HG03565 (cell line): ENCODE results near the gene EED.

Source experiments
- ATAC-seq: cut with Tn5 transposase; IDR thresholded peaks from one replicate; pipeline ENCODE4 v1.9.1; 2021; ENCODE audit warnings: mild to moderate bottlenecking, moderate library complexity; ENCODE audit not compliant: unreplicated experiment

The EED gene, protein sequence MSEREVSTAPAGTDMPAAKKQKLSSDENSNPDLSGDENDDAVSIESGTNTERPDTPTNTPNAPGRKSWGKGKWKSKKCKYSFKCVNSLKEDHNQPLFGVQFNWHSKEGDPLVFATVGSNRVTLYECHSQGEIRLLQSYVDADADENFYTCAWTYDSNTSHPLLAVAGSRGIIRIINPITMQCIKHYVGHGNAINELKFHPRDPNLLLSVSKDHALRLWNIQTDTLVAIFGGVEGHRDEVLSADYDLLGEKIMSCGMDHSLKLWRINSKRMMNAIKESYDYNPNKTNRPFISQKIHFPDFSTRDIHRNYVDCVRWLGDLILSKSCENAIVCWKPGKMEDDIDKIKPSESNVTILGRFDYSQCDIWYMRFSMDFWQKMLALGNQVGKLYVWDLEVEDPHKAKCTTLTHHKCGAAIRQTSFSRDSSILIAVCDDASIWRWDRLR

DNA sequence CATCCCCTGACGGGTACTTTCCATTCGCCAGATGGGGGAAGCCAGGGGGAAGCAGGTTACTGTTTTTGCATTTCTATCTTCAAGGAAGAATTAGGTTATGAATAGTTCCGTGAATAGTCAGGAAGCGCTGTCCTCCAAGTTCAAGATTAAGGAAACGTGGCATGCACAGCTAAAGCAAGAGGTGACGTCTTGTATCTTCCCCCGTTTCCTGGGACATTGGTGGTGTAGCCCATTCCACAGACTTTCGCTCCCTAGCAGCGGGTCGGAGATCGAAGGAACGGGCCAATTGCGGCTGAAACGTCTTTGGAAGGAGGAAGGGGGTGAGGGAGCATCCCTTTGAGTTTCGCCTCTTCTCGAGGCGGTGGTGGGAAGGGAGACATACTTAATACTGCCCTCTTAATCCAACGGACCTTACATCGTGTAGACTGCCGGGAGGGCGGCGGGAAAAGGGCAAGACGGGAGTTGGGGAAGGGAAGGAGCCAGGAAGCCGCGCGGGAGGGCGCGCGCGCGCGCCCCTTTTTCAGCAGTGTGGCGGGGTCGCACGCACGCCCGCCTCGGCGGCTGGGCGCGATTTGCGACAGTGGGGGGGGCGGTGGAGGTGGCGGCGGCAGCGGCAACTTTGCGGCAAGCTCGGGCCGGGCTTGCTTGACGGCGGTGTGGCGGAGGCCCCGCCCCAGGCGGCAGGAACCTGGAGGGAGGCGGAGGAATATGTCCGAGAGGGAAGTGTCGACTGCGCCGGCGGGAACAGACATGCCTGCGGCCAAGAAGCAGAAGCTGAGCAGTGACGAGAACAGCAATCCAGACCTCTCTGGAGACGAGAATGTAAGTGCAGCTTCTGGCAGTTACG, at the start of gene EED:
EED (plus strand) TSS at position 232 of the 847 bp plus-strand sequence; CDS start at position 709, 477 bp downstream.
- ATAC-seq, result peak; percentile 58

DNA sequence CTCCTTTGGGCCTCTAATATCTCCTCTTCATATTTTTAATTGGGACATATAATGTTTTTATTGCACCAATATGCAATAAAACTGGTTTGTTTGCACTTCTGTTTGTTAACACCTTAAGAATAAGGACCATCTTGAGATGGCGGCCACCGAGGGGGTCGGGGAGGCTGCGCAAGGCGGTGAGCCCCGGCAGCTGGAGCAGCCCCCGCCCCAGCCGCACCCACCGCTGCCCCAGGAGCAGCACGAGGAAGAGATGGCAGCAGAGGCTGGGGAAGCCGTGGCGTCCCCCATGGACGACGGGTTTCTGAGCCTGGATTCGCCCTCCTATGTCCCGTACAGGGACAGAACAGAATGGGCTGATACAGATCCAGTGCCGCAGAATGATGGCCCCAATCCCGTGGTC, 49.6 kb upstream of the EED start:
- no peak for ATAC-seq

DNA sequence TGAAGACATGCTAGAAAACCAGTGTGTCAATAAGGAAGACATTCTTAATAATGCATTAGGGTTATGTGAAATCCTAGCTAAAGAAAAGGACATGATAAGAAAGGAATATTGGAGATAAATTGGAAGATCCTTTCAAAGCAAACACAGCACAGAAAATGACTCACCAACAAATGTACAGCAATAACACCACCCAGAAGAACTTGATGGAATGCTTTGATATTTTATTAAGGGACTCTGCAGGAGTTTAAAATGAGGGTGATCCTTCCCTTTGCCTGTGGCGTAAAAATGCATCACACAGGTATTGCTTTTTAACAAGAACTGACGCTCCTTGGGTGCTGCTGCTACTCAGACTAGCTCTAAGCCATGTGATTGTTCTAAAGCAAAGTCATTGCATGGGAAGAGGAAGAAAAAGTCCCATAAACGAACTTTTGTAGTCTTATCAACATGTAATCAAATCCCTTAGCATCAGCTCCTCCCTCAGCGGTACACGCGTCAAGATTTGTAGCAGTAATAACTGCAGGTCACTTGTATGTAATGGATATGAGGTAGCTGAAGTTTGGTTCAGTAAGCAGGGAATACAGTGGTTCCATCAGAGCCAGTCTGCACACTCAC, 48.4 kb upstream of the EED start:
- ATAC-seq, result no peak

DNA sequence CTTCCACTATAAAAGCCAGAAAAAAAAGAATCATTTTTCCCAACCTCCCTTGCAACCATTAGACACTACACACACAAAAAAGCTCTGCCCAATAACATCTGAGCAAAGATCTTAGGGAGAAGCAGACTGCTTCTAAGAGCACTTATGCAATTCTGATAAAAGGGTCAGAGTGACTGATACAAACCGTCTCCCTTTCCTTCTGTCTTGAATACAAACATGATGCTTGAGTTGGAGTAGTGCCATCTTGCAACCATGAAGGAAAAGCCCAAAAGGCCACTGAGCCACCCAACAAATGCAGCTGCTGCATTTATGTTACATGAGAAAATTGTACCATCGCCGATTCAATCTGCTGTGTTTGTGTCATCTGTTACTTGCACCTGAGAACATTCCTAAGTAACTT, 47.6 kb upstream of the EED start:
- ATAC-seq, result no peak

DNA sequence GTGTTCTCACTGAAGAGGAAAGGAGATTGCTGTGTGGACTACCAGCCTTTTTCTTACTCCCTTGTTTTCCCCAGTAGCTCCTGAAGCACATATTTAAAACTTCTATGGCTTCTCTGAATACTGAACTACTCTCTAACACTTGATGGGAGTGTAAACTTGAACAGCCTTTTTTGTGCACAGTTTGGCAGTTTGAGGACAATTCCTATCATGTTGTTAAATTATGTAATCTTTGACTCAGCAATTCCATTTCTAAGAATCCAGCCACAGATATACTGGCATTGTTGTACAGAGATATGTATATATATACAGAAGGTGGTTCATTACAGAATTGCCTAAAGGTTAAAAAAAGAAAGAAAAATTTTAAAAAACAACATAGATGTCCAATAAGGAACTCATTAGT, 47.1 kb upstream of the EED start:
- ATAC-seq, result no peak

DNA sequence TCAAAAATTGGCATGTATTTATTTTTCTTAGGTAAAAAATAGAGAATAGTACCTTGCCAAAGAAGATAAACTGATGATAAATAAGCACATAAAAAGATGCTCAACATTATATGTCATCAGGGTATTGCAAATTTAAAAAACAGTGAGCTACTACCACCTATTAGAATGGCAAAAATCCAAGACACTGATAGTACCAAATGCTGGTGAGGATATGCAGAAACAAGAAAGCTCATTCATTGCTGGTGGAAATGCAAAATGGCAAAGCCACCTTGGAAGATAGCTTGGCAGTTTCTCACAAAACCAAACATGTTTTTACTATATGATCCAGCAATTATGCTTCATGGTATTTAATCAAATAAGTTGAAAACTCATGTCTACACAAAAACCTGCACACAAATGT, 46.4 kb upstream of the EED start:
- no peak for ATAC-seq

DNA sequence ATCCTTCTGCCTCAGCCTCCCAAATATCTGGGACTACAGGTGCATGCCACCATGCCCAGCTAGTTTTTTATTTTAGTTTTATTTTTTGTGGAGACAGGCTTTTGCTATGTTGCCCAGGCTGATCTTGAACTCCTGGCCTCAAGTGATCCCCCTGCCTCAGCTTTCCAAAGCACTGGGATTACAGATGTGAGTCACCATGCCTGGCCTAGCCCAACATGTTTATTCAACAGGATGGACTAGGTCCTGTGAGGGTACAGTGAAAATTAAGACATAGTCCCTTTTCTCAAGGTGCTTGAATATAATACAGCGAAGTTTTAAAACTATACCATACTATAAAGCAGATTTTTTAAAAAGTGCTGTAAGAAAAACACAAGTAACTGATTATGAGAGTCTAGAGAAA, 45.2 kb upstream of the EED start:
- ATAC-seq, result no peak

DNA sequence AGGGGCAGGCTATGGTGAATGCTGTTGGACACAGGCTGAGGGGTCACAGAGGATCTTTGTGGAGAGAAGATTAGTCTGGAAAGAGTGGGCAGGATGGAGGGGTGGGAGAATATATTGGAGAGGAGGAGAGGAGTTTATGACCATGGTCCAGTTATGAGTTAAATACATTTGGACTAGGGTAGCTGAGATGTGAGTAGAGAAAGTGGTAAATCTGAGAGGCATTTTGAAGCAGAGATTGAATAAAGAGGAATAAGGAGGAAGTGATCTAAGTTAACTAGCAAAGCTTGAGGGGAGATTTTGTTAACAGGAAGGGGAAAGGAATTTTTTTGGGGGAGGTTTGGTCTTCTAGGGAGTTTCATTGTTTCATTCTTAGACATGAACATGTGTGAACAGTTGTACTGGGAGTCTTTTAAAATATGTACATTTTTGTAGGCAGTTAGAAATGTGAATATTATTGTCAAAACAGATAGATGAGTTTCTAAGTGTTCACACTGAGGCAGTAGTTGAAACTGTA, 43.1 kb upstream of the EED start:
- ATAC-seq, result no peak

DNA sequence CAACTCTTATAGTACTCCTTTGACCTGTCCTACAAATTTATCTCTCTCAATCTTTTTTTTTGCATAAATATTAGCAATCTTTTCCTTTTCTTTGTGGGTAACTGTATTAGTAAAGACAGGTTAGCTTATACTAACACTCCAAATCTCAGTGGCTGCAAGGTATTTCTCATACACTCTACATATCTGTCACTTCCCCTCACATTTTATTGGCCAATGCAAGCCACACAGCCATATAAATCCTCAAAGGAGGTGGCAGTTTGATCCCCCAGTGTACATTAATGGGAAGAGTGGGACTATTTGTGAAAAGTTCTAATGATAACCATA, 42.6 kb upstream of the EED start:
- no peak for ATAC-seq

DNA sequence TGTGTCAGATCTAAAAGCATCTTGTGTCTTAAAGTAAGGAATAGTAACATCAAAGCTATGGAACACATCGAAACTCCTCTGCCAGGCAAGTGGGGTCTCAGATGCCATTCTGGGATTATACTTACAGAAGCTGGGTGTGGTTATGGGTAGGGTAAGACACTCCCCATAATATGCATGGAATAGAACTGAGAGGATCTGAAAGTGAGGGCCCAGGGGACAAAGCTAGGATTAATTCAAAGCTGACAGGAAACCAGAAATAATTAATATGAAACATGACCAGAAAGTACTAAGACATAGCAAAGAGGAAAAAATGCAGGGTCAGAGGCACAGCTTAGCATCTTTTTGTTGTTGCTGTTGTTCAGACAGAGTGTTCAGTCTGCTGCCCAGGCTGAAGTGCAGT, 40.2 kb upstream of the EED start:
- no peak for ATAC-seq

DNA sequence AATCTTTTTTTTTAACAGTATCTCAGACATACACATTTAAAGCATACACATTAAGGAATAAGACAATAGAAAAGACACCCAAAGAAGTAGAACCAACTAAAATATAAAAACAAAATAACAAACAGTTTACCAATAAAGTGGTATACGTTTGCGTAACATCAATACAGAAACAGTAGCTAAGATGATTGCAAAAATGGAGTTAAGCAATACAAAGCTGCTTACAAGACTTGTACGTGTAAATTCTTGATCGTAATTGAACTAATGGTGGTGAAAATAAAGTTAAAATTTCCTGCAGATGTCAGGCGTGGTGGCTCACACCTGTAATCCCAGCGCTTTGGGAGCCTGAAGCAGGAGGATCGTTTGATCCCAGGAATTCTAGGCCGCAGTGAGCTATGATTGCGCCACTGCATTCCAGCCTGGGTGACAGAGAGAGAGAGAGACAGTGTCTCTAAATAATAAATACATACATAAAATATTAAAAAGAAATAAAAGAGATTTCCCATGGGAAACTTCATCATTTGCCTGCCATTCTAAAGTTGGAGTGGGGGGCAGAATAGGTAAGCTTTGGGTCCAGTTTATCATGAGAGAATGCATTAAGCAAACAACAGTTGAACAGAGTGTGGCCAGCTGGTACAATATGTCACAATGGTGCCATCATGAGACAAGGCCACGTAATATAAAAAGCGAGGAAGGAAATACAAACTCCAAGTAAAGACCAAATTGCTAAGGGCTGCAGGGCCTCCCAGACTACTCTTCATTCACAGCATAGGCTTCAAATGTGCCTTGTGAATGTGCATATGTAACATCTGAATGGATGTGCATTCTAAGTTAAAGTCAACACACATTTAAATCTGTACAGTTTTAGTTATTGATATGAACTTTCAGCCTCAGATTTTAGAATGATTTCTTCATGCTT, 38.9 kb upstream of the EED start:
- no peak for ATAC-seq

DNA sequence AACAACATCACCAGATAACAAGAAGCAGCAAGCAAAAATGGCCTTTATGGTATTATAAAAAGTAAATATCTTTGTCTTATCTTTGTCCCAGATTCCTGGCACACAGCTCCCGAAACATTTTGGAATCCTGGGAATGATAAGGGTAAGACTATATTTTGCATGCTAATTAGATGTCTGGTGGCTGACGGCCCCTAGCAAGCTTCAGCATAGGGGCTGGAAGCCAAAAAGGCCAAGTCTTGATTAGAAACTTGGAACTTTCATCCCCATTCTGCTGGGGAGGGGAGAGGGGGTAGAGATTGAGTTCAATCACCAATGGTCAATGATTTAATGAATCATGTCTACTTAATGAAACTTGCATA, 38.2 kb upstream of the EED start:
- ATAC-seq, result no peak

DNA sequence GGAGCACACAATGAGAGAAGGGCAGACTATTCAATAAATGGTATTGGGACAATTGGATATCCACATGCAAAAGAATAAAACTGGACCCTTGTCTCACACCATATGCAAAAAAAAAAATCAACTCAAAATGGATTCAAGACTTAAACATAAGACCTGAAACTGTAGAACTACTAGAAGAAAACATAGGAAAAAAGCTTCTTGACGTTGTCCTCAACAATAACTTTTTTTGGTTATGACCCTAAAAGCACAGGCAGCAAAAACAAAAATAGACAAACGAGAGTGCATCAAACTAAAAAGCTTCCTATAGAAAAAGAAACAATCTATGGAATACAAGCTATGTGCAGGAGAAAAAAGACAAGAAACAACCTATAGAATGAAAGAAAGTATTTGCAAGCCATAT, 37.1 kb upstream of the EED start:
- ATAC-seq, result no peak

DNA sequence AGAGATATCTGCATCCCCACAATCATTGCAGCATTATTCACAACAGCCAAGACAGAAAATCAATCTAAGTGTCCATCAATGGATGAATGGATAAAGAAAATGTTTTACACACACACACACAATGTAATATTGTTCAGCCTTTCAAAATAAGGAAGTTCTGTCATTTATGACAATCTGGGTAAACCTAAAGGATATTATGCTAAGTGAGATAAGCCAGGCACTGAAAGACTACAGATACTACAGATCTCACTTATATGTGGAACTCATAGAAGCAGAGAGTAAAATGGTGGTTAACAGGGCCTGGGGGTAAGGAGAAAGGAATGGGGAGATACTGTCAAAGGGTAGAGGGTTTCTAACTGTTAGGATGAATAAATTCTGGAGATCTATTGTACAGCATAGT, 36.0 kb upstream of the EED start:
- ATAC-seq, result no peak

DNA sequence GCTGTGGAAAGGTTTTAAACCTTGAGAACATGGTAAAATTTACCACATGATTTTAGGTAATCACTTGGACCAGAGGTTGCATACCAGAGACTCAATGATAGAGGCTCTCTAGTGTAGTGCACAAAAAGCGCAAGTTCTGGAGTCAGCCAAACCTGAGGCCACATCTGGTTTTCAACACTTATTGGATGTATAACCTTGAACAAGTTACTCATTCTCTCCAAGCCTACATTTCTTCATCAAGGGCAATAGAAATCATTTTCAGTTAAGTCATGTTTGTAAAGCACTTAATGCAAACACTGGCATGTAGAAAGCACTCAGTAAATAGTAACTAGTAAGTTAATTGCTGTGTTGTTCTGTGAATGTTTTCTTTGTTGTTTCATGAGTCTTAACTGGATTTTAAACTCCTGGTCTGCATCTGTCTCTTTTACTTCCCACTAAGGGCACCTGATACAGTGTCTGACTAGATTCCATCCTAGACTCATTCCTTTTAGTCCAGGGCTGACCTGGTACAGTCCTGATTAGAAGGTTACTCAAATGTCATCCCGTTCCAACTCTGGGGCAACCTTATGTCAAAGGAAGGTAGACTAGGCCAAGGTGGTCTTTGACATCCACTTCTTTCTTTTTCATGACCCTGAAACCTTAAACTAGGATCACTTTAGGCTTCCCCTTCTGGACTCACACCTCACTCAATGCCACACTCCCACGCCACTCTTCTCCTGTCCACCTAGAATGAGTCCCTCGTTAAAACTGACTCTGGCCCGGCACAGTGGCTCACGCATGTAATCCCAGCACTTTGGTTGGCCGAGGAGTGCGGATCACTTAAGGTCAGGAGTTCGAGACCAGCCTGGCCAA, 34.5 kb upstream of the EED start:
- ATAC-seq, result no peak

DNA sequence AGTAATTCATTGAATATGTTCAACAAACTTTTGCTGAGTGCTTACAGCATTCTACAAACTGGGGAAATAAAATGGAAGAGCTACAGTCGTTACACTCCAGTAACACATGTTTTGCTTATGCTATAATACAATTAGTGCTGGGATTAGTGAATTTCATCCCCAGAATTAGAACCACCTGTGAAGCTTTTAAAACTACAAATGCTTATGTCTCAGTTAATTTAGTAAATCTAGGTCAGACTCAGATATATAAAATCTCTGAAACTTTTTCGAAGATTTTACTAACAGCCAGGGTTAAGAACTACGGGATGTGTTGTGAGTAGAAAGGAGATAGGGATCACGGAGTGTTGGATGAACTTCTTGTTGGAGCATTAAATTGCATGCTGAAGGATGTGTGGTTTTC, 33.7 kb upstream of the EED start:
- no peak for ATAC-seq

DNA sequence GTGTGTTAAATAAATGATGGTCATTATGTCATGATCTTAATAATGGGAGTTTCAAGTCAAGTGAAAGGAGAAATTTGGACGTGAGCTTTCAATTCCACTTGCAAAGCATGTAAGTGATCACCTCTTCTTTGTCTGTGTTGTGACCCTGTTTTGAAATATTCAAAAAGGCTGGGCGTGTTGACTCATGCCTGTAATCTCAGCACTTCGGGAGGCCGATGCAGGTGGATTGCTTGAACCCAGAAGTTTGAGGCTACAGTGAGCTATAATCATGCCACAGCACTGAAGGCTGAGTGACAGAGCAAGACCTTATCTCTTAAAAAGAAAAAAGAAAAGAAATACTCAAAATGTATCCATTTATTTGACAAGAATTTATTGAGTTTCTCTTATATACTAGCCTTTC, 32.9 kb upstream of the EED start:
- ATAC-seq, result peak; percentile 40

DNA sequence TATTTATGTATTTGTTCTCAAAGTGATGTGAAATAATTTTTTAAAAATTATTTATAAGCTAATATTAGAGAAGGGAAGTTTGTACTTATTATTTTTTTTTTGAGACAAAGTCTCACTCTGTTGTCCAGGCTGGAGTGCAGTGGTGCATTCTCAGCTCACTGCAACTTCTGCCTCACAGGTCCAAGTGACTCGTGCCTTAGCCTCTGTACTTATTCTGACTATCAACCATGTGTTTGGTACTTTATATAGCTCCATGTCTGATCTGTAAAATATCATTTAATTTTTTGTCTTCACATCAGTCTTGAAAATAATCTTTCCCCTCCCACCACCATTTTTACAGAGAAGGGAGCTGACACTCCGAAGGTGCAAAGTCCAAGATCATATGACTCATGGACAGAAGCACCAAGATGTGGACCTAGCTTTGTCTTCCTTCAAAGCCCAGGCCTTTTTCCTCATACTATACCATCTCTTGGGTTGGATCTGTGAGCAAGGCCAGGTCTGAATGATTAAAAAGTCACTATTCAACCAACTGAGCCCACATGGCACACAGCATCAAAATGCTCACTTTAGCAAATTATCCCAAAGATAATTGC, 32.4 kb upstream of the EED start:
- no peak for ATAC-seq

DNA sequence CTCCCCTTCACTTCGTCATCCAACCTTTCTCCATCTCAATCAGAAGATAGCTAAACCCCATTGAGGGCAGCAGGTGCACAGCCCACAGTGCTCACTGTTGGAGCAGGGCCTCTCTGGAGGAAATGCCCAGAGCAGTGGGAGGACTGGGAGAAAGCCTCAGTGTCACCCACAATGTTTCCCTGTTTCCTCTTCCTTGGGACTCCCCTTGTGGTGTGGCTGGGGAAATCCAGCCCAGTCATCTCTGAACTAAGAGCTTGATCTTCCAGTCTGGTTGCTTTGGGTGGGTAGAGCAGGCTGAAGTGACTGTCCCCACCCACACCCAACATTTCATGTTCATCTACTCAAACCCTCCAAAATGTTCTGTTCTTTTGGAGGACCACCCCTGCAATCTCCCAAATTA, 29.8 kb upstream of the EED start:
- ATAC-seq, result peak; percentile 42
